GM12801 (cell line): Measurements from ENCODE around the gene TLNRD1.

Experiments
- CTCF ChIP-seq: IDR thresholded peaks from one replicate; pipeline ENCODE4 v1.5.1; 2011; ENCODE audit warnings: control low read depth; ENCODE audit not compliant: insufficient read length; ENCODE audit errors: extremely low read depth

Gene TLNRD1

GRCh38 chr15:80989518-80990478, 10.9 kb upstream of the TLNRD1 start, which contains the start of gene MESD:
Gene MESD (minus strand): TSS chr15:80989819. CDS start chr15:80989791, 28 bp downstream.
- TF ChIP-seq CTCF = no peak

GRCh38 chr15:80990955-80991354, 9.8 kb upstream of the TLNRD1 start:
- no peak for TF ChIP-seq CTCF

GRCh38 chr15:80991421-80991820, 9.3 kb upstream of the TLNRD1 start:
- TF ChIP-seq CTCF = no peak

GRCh38 chr15:80992006-80992405, 8.7 kb upstream of the TLNRD1 start:
- no peak for TF ChIP-seq CTCF

GRCh38 chr15:80992441-80992840, 8.3 kb upstream of the TLNRD1 start:
- no peak for TF ChIP-seq CTCF

- no peak for TF ChIP-seq CTCF
Observed at GRCh38 chr15:80996247-80996646, 4.5 kb upstream of the TLNRD1 start.

GRCh38 chr15:80997692-80998091, 3.0 kb upstream of the TLNRD1 start:
- no peak for TF ChIP-seq CTCF
